Measurements from ENCODE around the gene JAG1. TPM values are rescaled to one million over a fixed set of nuclear protein-coding genes. Genes with fewer than 3 reads are reported as not detected.

JAG1 gene
- total and polyA plus RNA-seq, 2 of the 4 experiments (the other 2 are of a cell fraction): 10.2 to 22.6 TPM

DNA sequence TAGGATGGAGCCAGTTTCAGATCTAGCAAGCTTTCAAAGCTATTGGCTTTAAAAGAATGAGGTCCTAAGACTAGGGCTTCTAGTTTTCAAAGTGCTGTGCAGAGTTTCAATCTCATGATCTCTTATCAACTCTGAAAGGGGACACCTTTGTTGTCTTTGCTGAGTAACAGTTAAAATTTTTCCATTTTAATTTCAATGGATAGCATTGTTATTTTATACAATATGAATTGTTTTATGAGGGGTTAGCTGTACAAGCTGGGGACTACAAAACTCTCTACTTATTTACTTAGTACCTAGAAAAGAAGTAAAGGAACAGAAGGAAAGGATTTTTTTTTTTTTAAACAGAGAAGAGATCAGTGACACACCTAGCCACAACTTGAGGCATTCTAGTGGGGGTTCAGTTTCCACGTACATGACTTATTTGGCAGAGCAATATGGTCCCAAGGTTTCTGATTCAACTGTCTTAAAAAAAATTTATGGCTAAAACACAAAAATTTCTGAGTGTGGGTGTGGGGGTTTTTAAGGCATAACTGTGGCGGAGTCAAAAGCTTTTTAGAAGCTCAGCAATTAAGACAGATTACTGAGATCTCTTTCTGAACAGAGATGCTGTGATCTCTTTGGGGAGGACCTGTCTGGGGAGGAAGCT, 46.1 kb upstream of the JAG1 start:
- Histone ChIP-seq H3K4ac (ENCODE audit: low read depth, low read length) (no peak overlapping the region), H3K9ac (ENCODE audit: low read depth, low read length) (no peak overlapping the region), H2BK20ac (ENCODE audit: low read depth, low read length) (no peak overlapping the region), H3K36me3 (ENCODE audit: control insufficient read depth, insufficient read depth, low read length) (no peaks in the 10 kb centered on the region), H3K27me3 (ENCODE audit: control insufficient read depth, insufficient read depth, low read length) (no peaks in the 10 kb centered on the region; the same call in 1 of the 2 replicates), H4K8ac (ENCODE audit: low read depth in 2 of 2, low read length in 2 of 2) (no peak overlapping the region), H3K27ac (ENCODE audit: insufficient read depth, low read length) (no peak overlapping the region), H3K9me1 (ENCODE audit: insufficient read depth, low read length) (no peaks in the 10 kb centered on the region; the same call in 1 of the 2 replicates), H3K9me3 (ENCODE audit: control insufficient read depth, insufficient read depth, low read length) (no peaks in the 10 kb centered on the region), H3K79me1 (ENCODE audit: low read depth in 1 of 2, low read length in 2 of 2) (no peaks in the 10 kb centered on the region), H2BK5ac (ENCODE audit: low read depth, low read length, poor library complexity, severe bottlenecking) (no peak overlapping the region), H2BK15ac (ENCODE audit: low read depth, low read length) (no peak overlapping the region), H4K20me1 (ENCODE audit: insufficient read depth, low read length) (no peaks in the 10 kb centered on the region), H2AFZ (replicated peaks; ENCODE audit: low read length, poor library complexity) (no peak overlapping the region), H2AK9ac (replicated peaks; ENCODE audit: low read depth, low read length, poor library complexity) (no peak overlapping the region), H3K4me3 (ENCODE audit: insufficient read depth, low read depth, low read length) (no peak overlapping the region), H3K4me2 (ENCODE audit: low read depth, low read length) (no peak overlapping the region), H2AK5ac (ENCODE audit: low read depth, low read length) (no peak overlapping the region), H4K91ac (ENCODE audit: insufficient read depth, low read depth, low read length) (no peak overlapping the region), H3K56ac (ENCODE audit: extremely low read depth, insufficient read depth, low read length) (no peak overlapping the region), H3K23ac (ENCODE audit: low read depth, low read length) (no peak overlapping the region), H4K5ac (ENCODE audit: low read depth, low read length) (no peak overlapping the region), H3K18ac (ENCODE audit: low read depth, low read length) (no peak overlapping the region), H3K4me1 (ENCODE audit: control insufficient read depth, insufficient read depth, low read length) (peaks cover 10% of the 10 kb centered on the region), H3K14ac (replicated peaks; ENCODE audit: low read depth, low read length) (no peak overlapping the region), H2BK120ac (ENCODE audit: low read depth, low read length) (no peak overlapping the region)
- ChIA-PET POLR2A (ENCODE audit: unreplicated experiment) (no interaction called here), CTCF (interaction anchor here (0.6 to 0.7 kb wide), 2 partner anchors 153 to 486 kb away, joined by 3 read pairs; no protein-coding TSS in a partner anchor)
- in situ Hi-C loops (cut with MboI; ENCODE audit: low sequenced_read_pairs): no loop called here
- WGBS, 2 experiments (ENCODE audit: extremely low coverage in 2 of 2, insufficient read length in 1 of 2): no CpG with 5 or more reads among the region's 2 CpGs
- TF ChIP-seq MXI1 (IDR thresholded peaks at IDR 0.05; ENCODE audit: borderline replicate concordance, low read depth, low read length) (no peak), CHD1 (IDR thresholded peaks at IDR 0.05; ENCODE audit: low read depth, low read length) (no peak), SMC3 (IDR thresholded peaks at IDR 0.05; ENCODE audit: low read depth, low read length) (no peak), CEBPB (IDR thresholded peaks at IDR 0.05; ENCODE audit: low read depth, low read length) (no peak), RFX5 (IDR thresholded peaks at IDR 0.05; ENCODE audit: low read depth, low read length) (no peak), MAZ (IDR thresholded peaks at IDR 0.05; ENCODE audit: borderline replicate concordance, low read depth, low read length) (no peak)
- TF ChIP-seq, protein P1, sequence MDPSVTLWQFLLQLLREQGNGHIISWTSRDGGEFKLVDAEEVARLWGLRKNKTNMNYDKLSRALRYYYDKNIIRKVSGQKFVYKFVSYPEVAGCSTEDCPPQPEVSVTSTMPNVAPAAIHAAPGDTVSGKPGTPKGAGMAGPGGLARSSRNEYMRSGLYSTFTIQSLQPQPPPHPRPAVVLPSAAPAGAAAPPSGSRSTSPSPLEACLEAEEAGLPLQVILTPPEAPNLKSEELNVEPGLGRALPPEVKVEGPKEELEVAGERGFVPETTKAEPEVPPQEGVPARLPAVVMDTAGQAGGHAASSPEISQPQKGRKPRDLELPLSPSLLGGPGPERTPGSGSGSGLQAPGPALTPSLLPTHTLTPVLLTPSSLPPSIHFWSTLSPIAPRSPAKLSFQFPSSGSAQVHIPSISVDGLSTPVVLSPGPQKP (IDR thresholded peaks at IDR 0.05; ENCODE audit: borderline replicate concordance, low read depth, low read length): no peak
- intact Hi-C loops (cut with micrococcal nuclease): loop anchor here (5.0 kb wide), 1 partner anchor 127 kb away; no protein-coding TSS in a partner anchor
- no peak for ATAC-seq (ENCODE audit: low read depth)
- dilution Hi-C loops (cut with HindIII; ENCODE audit: low sequenced_read_pairs, unreplicated experiment): no loop called here
- no peak for DNase-seq
- BruUV-seq (replicated peaks): no TSS peak

Data from IMR-90 (cell line).